Pancreas (tissue), 10 donors: ENCODE measurements around the gene DHDH. TPM values are rescaled to one million over a fixed set of nuclear protein-coding genes. Genes with fewer than 3 reads are reported as not detected.

Experiments used
- ATAC-seq, 4 donors: fragments of 200-7000 bp; cut with Tn5 transposase; one replicate each; pipeline versions ENCODE4 v1.8.0 to v1.9.1; 2020; ENCODE audit warnings: mild to moderate bottlenecking in 4 of 4, moderate library complexity in 4 of 4
- DNase-seq, 6 donors: peaks; one replicate each; pipeline ENCODE4 v3.0.0-alpha.2; 2020
- FAIRE-seq: peaks from 2 replicates; lab custom pipeline; 2012; peaks lifted over from hg19 to GRCh38; lab: Jason Lieb, UNC
- H3K27ac ChIP-seq, 4 donors: fragments of 200-600 bp; sonication (generic); 1 replicate in 3 of 4; 2 replicates in 1 of 4; pipeline versions ENCODE4 v1.5.0 to v1.8.0; 2020
- H3K27me3 ChIP-seq, 4 donors: fragments of 200-600 bp; one replicate each; pipeline ENCODE4 v1.8.0; 2021
- H3K36me3 ChIP-seq, 3 donors: fragments of 200-600 bp; sonication (generic) in 1 of 3; one replicate each; pipeline versions ENCODE4 v1.5.0 to v1.8.0; 2020 to 2021
- H3K4me1 ChIP-seq, 3 donors: fragments of 200-600 bp; one replicate each; pipeline ENCODE4 v1.8.0; 2021
- H3K4me3 ChIP-seq, 4 donors: fragments of 200-600 bp; sonication (generic) in 2 of 4; one replicate each; pipeline versions ENCODE4 v1.5.0 to v1.8.0; 2020 to 2021
- H3K9me3 ChIP-seq, 4 donors: fragments of 200-600 bp; one replicate each; pipeline ENCODE4 v1.8.0; 2021
- CTCF ChIP-seq, 4 donors: fragments of 200-600 bp; sonication (generic) in 3 of 4; IDR thresholded peaks; one replicate each; pipeline versions ENCODE4 v1.5.0 to v1.8.0; 2021; ENCODE audit warnings: antibody characterized with exemption in 4 of 4
- WGBS, 2 donors: extraction: QIAGEN DNeasy Blood & Tissue Kit; methylation state at CpG; one replicate each; pipeline ENCODE4 v1.1.7; 2013; 5-methylcytosine and 5-hydroxymethylcytosine counted together
- intact Hi-C, 3 donors: fragments of 100-400 bp; cut with DNase I; formaldehyde crosslinking; loops; one replicate each; pipeline versions ENCODE4 v1.11.1 to v1.14.2; 2022
- polyA plus RNA-seq, 2 donors: library from polyadenylated mRNA; stranded (reverse); fragments of 200-250 nt; gene quantifications; one replicate each; pipeline ENCODE4 v1.2.3, GENCODE V29; 2013
- total RNA-seq, 6 donors: library from RNA; stranded (reverse); fragmentation: NEBNext Ultra II Directional in 4 of 6; extraction: Animal tissue kit (Norgen Biotek cat#: 25700) in 4 of 6; gene quantifications; one replicate each; pipeline versions ENCODE4 v1.2.1 to v1.2.4, GENCODE V29; 2021 to 2023
- donor health status: healthy with polysubstance abuse.
- donor health status: DM: no; HTN: no; CAD: no; lungs with moderate emphysema.
- donor health status: DM: no; HTN: no; CAD: no.
- donor health status: control.
- donor health status: control.
- donor health status: Bipolar disorder and iron deficiency.
- donor health status: DM: yes; HTN: yes; CAD: no.
- donor health status: DM: no; HTN: no; CAD: no.
- donor health status: DM: no; HTN: no; CAD: no.
- donor health status: DM: yes; HTN: yes; CAD: no.

Gene DHDH
- total and polyA plus RNA-seq, 8 donors, result 0.28 to 1.0 (median 0.30) TPM; not detected in 5

- FAIRE-seq (no peak), DNase-seq (no peak), ATAC-seq (no peak)
- intact Hi-C loops, result no loop called here
- no peaks in the 10 kb centered on the region for H3K9me3 ChIP-seq
- H3K4me1 ChIP-seq, result no peaks in the 10 kb centered on the region
- no peaks in the 10 kb centered on the region for H3K27me3 ChIP-seq
- no peak overlapping the region for H3K4me3 ChIP-seq
- no peaks in the 10 kb centered on the region for H3K36me3 ChIP-seq
- 76 to 78% methylated on average over 2 of the region's 2 CpGs for WGBS, 2 donors
- no peak overlapping the region for H3K27ac ChIP-seq
- TF ChIP-seq CTCF (IDR thresholded peaks at IDR 0.05), result no peak
Observed at GRCh38 chr19:48977061-48977460, 43.6 kb downstream of the DHDH start.

- peak in 1 of 4 donors; percentile 24 for ATAC-seq
- WGBS, 2 donors, result 96% methylated on average over 9 of the region's 9 CpGs
- Histone ChIP-seq H3K4me1 (no peaks in the 10 kb centered on the region), H3K9me3 (no peaks in the 10 kb centered on the region), H3K36me3 (peaks cover 0 to 8% (median 0%) of the 10 kb centered on the region in 3 donors), H3K27me3 (no peaks in the 10 kb centered on the region), H3K27ac (no peak overlapping the region), H3K4me3 (no peak overlapping the region)
- no peak for TF ChIP-seq CTCF (IDR thresholded peaks at IDR 0.05)
- DNase-seq, result no peak
- intact Hi-C loops, result no loop called here
- no peak for FAIRE-seq
Observed at GRCh38 chr19:48982280-48982679, 48.8 kb downstream of the DHDH start.

GRCh38 chr19:48985711-48986110 lies 52.2 kb downstream of the DHDH start:
- H3K9me3 ChIP-seq, result no peaks in the 10 kb centered on the region
- 90 to 94% methylated on average over 13 of the region's 13 CpGs for WGBS, 2 donors
- H3K36me3 ChIP-seq, result peaks cover 0 to 8% (median 0%) of the 10 kb centered on the region in 3 donors
- H3K27ac ChIP-seq, result no peak overlapping the region
- no peak for ATAC-seq
- TF ChIP-seq CTCF (IDR thresholded peaks at IDR 0.05), result no peak
- no peak for FAIRE-seq
- no peaks in the 10 kb centered on the region for H3K4me1 ChIP-seq
- no peak for DNase-seq
- no peaks in the 10 kb centered on the region for H3K27me3 ChIP-seq
- H3K4me3 ChIP-seq, result no peak overlapping the region
- intact Hi-C loops, result no loop called here

GRCh38 chr19:48986211-48986610 lies 52.7 kb downstream of the DHDH start:
- H3K27me3 ChIP-seq, result no peaks in the 10 kb centered on the region
- no peak for DNase-seq
- no peak for ATAC-seq
- H3K36me3 ChIP-seq, result peaks cover 0 to 8% (median 0%) of the 10 kb centered on the region in 3 donors
- no peak overlapping the region for H3K4me3 ChIP-seq
- TF ChIP-seq CTCF (IDR thresholded peaks at IDR 0.05), result no peak
- no peak for FAIRE-seq
- no peaks in the 10 kb centered on the region for H3K9me3 ChIP-seq
- intact Hi-C loops, result no loop called here
- no peak overlapping the region for H3K27ac ChIP-seq
- H3K4me1 ChIP-seq, result no peaks in the 10 kb centered on the region
- 98% methylated on average over 3 of the region's 3 CpGs for WGBS, 2 donors

GRCh38 chr19:48987323-48987722 lies 53.8 kb downstream of the DHDH start:
- Histone ChIP-seq H3K4me1 (peaks cover 0 to 7% (median 0%) of the 10 kb centered on the region in 3 donors), H3K27ac (no peak overlapping the region), H3K9me3 (no peaks in the 10 kb centered on the region), H3K4me3 (no peak overlapping the region), H3K36me3 (peaks cover 0 to 8% (median 0%) of the 10 kb centered on the region in 3 donors), H3K27me3 (no peaks in the 10 kb centered on the region)
- no peak for DNase-seq
- no peak for ATAC-seq
- FAIRE-seq, result no peak
- no peak for TF ChIP-seq CTCF (IDR thresholded peaks at IDR 0.05)
- WGBS, 2 donors, result 80 to 81% methylated on average over 7 of the region's 7 CpGs
- intact Hi-C loops, result no loop called here
